Left hindlimb (tissue), 1 donor: Measurements from ENCODE around the gene KIF12.
A peak's percentile ranks its signal among the peaks of the same experiment; 100 is the strongest.

Experiments used
- DNase-seq: peaks from one replicate; pipeline ENCODE4 v3.0.0-alpha.2; 2018

The KIF12 gene

DNA sequence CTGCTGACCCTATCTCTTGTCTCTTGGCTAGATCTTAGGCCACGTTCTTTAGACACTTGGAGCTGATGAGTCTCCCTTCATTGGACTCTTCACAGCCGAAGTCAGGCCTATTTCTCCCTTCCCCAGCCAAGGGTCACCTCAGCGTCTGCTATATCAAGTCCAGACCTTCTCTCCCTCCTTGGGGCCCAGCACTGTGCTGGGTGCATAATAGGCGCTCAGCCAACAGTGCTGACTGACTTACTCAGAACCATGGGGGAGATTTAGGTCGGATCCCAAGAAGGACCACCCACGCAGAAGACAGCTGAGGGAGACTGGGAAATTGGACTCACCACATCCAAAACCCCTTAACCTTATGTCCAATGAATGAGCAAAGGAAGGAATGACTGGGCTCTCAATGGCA is 15.4 kb downstream of the KIF12 start:
- peak; percentile 12 for DNase-seq

DNA sequence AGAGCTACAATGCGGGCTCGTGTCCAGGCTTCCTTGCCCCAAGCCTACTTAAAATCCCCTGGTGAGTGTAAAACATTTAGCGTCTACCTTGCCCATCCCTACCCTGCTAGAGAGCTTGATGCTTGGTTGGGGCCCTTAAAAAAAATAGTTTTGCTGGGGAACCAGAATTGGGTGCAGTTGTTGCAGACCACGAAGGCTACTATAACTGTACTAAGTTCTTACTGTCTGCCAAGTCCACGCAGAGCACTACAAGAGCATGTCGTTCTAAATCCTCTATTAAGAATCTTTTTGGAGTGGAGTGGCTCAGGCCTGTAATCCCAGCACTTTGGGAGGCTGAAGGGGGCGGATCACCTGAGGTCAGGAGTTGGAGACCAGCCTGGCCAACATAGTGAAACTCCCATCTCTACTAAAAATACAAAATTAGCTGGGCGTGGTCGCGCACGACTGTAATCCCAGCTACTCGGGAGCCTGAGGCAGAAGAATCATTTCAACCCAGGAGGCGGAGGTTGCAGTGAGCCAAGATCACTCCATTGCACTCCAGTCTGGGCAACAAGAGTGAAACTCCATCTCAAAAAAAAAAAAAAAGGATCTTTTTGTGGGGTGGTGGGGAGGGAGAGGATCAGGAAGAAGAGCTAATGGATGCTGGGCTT is 16.2 kb downstream of the KIF12 start:
- peak; percentile 25 for DNase-seq

DNA sequence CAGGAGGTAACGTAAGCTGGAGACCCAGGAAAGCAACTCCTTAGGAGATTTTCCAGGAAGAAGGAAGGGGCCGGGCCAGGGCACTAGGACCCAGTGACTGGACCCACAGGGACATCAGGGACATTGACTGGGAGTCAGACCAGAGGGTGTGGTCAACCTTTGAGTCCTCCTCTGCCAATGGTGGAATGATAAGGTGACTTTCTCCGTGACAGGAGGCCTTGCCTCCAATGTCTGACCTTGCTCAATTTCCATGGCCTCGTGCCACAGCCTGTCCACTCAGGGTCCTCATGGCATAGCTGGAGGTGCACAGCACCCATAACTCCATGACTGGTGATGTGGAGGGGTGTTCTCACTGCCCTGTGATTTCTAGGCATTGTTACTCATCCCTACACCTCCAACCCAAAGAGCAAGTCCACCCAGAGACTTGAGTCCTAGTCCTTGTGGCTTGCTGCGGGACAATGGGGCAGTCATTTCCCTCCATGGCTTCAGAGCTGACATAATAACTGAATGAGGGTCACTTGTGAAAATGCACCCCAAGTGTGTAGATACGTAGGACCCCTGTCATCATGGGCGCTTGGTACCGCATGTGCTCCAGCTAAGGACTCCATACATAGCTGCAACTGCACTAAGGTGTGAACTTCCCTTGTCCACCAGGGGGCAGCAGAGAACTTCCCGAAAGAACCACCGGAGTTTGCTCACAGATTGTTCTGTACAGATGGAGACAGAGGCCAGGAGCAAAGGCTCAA is 16.9 kb downstream of the KIF12 start:
- DNase-seq: peak; percentile 89

DNA sequence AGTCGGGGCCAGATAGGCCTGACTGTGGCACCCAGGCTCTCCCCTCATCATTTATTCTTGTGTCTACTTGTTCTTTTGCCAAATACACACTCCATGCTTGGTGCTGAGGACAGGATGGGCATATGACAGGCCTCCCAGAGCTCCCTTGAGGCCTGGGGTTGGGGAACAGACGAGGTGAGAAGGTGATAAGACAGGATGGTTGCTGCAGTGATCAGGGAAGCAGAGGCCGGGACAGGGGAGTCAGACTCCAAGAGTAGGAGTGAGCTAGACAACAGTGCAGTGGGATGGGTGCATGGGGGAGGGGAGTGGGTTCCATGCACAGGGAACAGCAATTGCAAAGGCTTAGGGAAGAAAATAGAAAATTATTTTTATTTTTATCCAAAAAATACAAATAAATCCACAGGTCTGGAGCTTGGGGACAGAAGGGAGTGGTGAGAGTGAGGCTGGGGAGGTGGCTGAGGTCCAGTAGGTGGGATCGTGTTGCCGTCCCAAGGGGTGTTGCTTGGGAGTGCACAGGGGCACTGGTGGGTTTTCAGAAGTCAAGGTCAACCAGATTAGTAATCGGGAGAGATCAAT is 17.6 kb downstream of the KIF12 start:
- DNase-seq: peak; percentile 17

DNA sequence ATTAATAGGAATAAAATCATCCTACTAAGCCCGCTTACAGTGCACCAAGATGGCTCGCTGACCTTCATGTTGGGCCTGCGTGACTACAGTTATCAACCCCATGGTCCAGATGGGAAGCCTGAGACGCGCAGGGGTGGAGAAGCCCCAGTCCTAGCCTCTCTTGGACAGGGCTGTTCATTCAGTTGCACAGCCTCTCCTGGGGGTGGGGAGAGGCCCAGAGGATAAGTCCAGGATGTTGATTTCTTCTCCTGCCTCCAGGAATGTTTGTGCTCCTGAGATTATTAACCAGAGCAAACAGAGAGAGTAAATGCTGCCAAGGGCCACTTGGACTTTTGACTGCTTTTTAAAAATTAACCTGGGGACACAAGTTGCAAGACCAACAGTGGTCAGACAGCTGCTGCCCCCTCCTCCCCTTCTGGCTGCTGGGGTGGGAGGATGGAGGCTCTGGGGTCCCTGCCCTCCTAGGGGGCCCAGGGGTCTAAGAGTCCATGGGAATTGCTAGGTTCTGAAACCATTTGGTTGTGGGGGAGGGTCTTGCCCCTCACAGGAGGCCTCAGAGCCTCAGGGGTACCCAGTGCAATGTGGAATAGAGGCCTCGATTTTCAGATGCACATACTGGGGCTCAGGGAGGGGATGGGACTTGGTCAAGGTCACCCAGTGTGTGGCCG is 18.2 kb downstream of the KIF12 start:
- DNase-seq: peak; percentile 8

DNA sequence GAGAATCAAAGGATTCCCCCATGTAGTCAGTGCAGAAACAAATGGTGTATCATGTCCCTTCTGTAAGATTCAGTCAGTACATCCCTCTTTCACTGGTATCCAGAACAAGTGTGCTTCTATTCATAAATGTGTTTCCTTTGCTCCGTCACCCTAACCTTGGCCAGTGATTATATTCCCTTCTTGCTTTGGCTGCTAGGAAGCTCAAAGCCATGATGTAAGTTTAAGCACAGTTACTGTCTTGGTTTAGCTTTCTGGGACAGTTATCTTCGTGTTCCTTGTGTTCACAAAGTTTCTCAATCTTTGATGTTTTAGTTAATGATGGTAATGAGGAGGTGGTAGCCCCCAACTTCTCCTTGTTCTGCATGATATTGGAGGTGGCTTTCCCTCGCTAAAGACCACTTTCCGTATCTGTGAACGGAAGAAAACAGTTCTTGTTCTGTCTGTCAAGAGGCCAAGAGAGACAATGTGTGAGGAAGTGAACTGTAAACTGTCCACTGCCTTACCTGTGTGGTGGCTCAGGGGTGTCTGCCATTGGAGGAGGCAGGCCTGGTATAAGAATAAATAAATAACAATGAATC is 18.8 kb downstream of the KIF12 start:
- no peak for DNase-seq

DNA sequence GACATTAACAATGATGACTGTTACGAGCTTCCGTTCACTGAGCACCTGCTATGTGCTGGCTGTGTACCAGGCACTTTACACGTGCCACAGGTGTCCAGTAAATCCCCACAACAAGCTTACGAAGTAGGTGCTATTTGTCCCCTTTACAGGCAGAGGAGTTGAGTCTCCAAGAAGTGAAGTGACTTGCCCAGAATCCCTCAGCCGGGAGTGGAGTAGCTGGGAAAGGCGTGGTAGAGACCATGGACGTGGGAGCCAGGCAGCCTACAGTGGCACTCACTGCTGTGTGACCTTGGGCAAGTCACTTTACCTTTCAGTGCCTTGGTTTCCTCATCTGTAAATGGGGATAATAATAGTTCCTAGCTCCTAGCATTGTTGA is 20.3 kb downstream of the KIF12 start:
- peak; percentile 6 for DNase-seq

DNA sequence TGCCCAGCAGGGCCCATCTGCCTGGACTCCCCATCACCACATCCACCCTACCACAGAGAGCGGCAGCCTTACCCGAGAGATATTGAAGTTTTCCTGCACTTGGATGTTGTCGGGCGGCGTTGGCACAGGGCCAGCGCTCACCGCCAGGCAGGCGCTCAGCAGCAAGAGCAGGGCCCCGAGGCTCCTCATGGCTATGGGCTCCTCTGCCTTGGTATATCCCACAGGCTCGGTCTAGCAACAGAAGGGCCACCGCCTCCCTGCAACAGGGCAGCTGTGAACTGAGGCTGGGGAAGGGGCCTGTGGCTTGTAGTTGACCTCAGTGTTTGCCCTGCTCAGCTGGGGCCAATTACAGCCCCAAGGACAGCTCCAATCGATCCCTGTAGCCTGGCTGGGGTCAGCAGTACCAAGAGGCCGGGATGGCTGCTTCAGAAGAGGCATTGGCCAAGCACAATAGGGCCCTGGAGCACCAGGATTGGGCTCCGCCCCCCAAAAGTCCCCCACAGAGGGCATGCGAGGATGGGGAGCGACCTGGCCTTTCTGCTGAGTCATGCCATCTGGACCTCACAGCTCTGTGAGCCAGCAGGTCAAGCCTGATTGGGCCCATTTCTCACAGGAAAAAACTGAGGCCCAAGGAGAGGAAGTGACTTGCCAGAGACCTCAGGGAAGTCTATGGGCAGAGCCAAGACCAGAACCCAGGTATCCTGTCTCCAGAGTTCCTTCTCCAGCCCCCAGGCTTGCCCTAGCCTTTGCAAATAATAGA is 20.9 kb downstream of the KIF12 start, which contains the start of gene AMBP:
Gene AMBP (minus strand): TSS at position 280 of the 760 bp plus-strand sequence. CDS start 91 bp downstream, at position 189.
- DNase-seq: peak; percentile 40

DNA sequence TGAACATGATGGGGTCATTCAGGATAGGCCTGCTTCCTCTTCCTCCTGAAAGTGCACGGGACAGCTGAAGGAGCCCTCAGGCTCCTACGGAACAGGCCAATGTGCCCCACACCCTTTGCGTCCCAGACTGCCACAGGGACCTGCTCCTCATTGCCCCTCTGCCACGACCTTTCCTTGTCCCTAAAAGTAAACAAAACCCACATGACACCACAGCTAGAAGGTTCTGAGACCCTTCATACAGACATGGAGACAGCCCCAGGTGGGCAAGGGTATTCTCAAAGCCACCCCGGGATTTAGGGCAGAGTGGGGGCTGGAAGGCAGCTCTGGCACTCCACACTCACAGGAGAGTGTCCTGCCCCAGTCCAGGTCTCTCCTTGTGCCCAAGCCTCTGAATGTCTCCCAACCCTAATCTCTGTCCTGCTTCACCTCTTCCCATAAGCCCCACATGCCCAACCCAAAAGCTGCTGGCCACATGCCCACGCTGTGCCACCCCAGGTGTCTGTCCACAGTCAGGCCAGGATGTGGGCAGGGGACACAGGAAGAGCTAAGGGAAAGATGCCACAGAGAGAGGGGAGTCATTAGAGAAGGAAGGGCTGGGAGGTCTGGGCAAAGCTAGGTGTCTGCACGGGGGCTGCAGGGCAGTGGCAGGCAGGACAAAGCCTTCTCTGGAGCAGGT is 21.8 kb downstream of the KIF12 start:
- peak; percentile 23 for DNase-seq

DNA sequence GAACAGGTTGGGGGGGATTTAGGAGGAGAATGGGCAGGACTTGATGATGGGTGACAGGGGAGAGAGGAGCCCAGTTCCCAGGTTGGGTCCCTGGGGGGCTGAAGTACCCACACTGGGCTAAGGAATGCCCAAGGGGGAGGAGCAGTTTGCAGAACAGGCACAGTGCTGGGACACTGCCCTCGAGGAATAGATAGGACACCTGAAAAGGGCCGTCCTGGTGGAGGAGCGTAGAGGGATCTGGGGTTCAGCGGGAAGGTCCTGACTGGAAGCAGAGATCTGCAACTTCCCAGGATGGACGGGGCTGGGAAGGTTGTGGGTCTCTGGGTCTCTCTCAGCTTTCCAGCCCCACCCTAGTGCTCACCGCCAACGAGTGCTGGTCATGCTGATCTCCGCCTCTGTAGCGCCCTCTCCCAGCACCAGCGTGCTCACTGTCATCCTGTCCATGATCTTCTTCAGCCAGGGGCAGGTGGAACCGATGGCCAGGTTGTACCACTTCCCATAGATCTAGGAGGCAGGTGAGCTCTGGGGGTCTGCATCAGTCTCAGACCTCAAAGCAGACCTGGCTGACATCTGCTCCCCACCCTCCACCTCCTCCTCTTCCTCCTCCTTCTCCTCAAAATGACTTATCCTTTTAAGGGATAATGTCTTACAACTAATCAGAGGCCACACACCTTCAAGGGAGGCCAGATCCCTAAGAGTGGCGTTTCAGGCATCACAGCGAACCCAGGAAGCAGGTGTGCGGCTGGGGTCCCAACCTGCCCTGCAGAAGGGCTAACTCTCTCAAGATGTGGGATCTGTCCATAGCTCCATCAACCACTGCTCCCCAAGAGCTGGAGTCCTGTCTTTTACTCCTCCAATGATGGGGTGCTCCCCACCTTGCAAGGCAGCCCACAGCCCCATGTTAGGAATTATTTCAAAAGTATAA is 22.6 kb downstream of the KIF12 start:
- DNase-seq: peak; percentile 29

DNA sequence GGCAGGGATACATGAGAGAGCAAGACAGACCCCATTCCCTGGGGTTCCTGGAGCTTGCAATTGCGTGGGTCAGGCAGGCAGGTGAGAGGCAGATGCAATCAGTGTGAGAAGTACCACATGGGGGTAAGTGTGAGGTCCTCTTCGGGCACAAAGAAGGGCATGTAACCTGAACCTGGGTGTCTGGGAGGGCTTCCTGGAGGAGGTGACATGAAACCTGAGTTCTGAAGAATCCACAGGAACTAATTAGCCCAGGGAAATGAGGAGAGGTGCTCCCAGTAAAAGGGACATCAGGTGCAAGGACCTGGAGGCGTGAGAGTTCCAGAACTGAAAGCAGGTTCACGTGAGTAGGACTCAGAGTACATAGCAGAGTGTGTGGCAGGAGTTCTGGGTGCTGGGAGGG is 23.5 kb downstream of the KIF12 start:
- DNase-seq: no peak

DNA sequence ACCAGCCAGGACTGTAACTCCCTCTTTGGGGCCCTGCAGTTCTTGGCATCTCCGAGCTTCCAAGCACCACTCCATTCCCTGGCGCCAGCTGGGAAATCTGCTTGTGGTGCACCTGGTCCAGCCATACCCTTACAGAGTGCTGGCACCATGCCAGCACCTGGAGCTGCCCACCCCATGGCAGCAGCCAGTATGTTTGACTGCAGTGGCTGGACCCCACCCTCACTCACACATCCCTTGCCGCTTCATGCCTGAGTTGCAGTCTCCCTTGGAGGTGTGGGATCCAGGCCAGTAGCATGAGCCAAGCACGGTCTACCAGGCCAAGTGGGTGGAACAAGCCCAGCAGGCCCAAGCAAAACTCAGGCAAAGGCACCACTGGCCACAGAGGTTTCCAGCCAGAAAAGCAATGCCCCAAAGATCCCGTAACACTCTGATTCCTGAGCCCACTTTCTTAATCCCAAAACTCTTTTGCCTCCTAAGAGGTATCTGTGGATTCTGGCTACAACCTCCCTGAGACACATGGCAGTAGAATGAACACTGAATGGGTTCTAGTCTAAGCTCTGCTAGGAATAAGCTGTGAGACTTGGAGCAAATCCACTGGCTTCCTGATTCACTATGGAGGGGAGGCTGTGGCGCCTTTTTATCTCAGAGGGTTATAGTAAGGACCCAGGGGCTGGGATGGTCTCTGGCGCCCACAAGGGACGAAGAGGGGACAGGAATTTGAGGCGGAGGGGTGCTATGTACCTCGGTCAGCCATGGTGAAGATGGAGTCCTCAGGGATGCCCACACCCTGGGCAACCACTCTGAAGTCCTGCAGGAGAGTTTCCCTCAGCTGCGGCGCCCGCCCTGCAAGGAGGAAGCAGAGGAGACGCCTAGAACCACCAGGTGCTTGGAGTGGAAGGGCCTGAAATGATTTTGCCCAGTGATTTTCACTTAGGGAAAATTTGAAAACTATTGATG is 26.6 kb downstream of the KIF12 start:
- peak; percentile 82 for DNase-seq

DNA sequence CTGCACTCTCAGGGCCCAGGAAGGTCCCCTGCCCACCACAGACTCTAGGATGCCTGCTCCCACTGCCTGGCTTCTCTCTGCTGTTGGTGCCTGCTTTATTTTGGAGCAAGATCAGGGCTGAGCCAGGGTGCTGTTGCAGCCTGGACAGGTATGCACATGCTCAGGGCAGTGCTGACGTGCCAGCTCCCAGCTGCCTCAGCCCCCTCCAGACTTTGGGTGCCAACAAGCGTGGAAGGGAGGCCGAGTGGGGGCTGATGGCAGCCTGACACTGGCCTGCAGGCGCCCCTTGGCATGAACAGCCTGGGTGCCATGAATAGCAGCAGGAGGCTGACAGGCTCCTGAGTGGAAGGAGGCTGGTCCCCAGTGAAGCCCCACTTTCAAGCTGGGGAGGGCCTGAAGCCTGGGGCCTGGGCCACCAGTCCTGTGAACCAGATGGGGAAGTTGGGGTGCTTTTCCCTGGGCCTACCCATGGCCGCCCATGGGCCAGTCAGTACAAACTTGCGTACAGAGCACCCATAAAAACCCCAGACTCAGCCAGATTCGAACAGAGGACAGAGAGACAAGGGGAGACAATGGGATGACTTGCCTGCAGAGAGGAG is 27.8 kb downstream of the KIF12 start:
- DNase-seq: peak; percentile 24

DNA sequence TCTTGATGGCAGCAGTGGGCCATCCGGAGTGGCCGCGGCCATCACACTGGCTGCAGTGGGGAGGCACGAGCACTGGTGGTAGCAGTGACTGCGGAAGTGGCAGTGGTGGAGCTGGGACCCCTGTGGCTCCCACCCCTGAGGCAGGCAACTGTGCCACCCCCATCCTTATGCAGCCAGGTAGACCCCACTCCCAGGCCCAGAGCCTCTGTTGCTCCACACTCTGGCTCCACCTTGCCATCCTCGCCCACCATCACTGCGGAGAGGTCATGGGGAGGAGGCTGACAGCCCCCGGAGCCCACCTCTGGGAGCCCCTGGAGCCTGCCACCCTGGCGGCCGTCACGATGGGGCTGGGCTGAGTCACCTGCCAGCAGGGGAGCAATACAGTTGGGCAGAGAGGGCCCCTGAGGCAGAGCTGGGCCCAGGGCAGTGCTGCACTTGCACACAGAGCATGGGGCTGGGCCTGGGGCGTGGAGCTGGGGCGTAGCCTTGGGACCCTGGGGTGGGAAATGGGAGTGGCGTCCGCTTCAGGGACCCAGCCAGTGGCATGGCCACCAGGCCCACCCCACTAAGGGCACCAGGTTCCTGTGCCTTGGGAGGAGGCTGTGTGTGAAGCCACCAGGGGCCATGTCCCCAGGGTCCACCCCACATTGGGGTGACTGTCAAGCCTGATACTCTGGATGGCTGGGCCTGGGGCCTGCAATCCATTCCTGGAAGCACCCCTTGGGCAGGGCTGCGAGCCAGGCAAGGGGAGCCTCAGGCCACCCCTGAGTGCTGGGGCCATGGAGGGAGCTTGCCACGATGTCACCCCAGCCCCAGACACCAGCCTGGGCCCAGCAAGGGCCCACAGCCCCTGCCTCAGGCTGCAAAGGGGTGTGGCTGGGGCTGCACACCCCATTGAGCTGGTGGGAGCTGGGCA is 28.6 kb downstream of the KIF12 start:
- no peak for DNase-seq

DNA sequence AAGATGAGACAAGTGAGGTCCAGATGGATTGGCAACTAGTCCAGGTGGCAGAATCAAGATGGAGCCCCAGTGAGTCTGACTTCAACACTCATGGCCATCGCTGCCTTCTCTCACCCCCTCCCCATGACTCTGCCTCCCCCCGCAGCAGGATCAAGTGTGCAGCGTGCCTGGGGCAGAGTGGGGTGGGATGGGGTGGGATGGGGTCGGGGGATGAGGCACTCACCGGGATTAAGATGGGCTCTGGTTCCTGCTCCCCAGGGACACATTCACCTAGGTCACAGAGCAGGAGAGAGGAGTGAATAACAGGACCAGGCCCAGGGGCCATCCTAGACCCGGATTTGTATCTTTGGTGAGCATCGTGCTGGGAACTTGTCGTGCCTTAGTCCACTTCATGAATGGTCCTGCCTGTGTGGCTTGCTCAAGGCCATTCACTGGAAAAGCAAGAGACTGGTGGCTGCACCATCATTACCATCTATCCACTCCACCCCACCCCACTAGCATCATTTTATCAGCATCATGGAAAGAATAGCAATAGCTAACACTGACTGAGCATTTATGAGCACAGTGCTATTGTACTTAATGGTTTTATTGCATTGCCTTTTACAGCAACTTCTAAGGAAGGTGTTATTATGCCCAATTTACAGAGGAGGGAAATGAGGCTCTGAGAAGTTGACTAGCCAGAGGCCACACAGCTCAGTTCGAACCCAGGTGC is 29.5 kb downstream of the KIF12 start:
- no peak for DNase-seq

DNA sequence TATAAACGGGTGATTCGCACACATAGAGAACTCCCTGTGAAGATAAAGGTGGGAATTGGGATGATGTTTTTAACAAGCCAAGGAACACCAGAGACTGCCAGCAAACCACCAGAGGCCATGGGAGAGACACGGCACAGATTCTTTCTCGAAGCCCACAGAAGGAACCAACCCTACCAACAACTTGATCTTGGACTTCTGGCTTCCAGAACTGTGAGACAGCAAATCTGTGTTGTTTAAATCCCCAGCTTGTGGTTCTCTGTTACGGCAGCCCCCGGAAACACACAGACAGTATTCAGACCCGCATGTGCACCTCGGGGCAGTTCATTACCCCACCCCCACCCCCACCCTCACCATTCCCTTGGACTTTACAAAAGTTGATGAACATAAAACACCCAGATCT is 33.8 kb downstream of the KIF12 start:
- no peak for DNase-seq

DNA sequence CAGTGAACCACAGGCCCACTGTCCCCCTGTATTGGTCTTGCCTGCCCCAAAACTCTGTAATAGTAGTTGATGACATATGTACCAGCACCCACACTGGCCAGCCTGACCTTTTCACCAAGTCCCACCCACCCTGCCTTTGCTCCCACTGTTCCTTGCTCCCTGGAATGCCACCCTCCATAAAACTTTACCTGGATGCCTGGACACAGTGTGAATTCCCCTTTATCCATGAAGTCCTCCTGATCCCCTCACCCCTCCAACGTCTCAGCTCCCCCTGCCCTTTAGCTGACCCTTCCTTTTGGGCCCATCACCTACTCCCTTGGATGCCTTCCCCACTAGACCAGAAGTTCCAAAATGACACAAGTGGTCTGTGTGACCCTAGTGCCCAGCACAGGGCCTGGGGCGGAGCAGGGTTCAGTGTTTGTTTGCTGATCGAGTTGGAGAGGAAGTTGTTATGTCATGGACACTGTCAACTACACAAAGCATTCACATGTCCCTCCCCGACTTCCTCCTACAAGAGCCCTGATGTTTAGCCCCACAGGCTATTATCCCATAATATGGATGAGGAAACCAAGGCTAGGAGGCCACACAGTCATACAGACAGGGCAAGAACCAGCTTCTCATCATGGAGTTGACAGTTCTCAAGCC is 37.1 kb downstream of the KIF12 start:
- DNase-seq: no peak
